Measurements from ENCODE around the gene CSNK1A1.

Gene CSNK1A1

DNA sequence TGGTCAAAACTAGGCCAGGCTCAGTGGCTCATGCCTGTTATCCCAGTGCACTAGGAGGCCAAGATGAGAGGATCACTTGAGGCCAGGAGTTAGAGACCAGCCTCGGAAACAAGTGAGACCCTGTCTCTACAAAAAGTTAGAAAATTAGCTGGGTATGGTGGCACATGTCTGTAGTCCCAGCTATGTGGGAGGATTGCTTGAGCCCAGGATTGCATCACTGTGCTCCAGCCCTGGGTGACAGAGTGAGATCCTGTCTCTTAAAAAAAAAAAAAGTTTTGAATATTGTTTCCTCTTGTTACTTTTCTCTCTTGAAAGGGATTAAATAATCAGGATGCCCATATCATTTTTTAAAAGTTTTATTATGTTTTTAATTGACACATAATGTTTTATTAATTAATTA, 37.7 kb upstream of the CSNK1A1 start:
- Histone ChIP-seq H3K9me3 (ENCODE audit: control insufficient read depth, low read length) (no peaks in the 10 kb centered on the region), H3K36me3 (ENCODE audit: control insufficient read depth, insufficient read depth, low read length) (no peaks in the 10 kb centered on the region), H3K4me3 (ENCODE audit: insufficient read depth, low read depth, low read length) (no peak overlapping the region), H3K27ac (ENCODE audit: insufficient read depth, low read depth, low read length, poor library complexity, severe bottlenecking) (no peak overlapping the region), H3K4me1 (ENCODE audit: control insufficient read depth, insufficient read depth, low read length) (no peaks in the 10 kb centered on the region), H3K27me3 (ENCODE audit: control insufficient read depth, insufficient read depth, low read length, poor library complexity, severe bottlenecking) (no peaks in the 10 kb centered on the region)
- 91 to 94% methylated on average over 1 of the region's 1 CpG for WGBS, 2 experiments

GRCh38 chr5:149586708-149587318, 35.6 kb upstream of the CSNK1A1 start:
- H3K27ac ChIP-seq (ENCODE audit: insufficient read depth, low read depth, low read length, poor library complexity, severe bottlenecking) = no peak overlapping the region
- H3K27me3 ChIP-seq (ENCODE audit: control insufficient read depth, insufficient read depth, low read length, poor library complexity, severe bottlenecking) = peaks cover 7% of the 10 kb centered on the region
- no peaks in the 10 kb centered on the region for H3K36me3 ChIP-seq (ENCODE audit: control insufficient read depth, insufficient read depth, low read length)
- no peak overlapping the region for H3K4me3 ChIP-seq (ENCODE audit: insufficient read depth, low read depth, low read length)
- H3K9me3 ChIP-seq (ENCODE audit: control insufficient read depth, low read length) = no peaks in the 10 kb centered on the region
- 88 to 95% methylated on average over 1 of the region's 1 CpG for WGBS, 2 experiments
- no peaks in the 10 kb centered on the region for H3K4me1 ChIP-seq (ENCODE audit: control insufficient read depth, insufficient read depth, low read length)

- no peaks in the 10 kb centered on the region for H3K36me3 ChIP-seq (ENCODE audit: control insufficient read depth, insufficient read depth, low read length)
- no peaks in the 10 kb centered on the region for H3K9me3 ChIP-seq (ENCODE audit: control insufficient read depth, low read length)
- H3K27me3 ChIP-seq (ENCODE audit: control insufficient read depth, insufficient read depth, low read length, poor library complexity, severe bottlenecking) = peaks cover 16% of the 10 kb centered on the region
- H3K4me1 ChIP-seq (ENCODE audit: control insufficient read depth, insufficient read depth, low read length) = peaks cover 2% of the 10 kb centered on the region
- no peak overlapping the region for H3K27ac ChIP-seq (ENCODE audit: insufficient read depth, low read depth, low read length, poor library complexity, severe bottlenecking)
- no peak overlapping the region for H3K4me3 ChIP-seq (ENCODE audit: insufficient read depth, low read depth, low read length)
These were observed 34.7 kb upstream of the CSNK1A1 start for GRCh38 chr5:149585910-149586309.

DNA sequence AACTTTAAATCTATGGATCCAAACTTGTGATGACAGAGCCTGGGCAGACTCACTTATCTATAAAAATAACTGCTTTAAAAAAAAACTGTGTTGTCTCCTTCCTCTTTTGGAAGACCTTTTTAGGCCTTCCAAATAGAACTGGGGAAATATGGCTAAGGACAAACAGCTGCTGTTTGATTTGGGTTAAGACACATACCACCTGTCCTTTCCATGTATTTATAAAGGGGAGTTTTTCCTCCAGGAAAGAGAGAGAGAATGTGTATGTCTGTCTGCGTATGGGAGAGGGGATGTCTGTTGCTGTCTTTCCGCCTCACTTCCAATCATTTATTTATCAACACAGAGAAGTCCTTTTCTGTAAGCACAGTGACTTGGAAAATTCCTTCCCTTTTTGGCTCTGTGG, 32.9 kb upstream of the CSNK1A1 start:
- H3K4me1 ChIP-seq (ENCODE audit: control insufficient read depth, insufficient read depth, low read length) = peaks cover 4% of the 10 kb centered on the region
- H3K27ac ChIP-seq (ENCODE audit: insufficient read depth, low read depth, low read length, poor library complexity, severe bottlenecking) = no peak overlapping the region
- no peaks in the 10 kb centered on the region for H3K36me3 ChIP-seq (ENCODE audit: control insufficient read depth, insufficient read depth, low read length)
- peaks cover 31% of the 10 kb centered on the region for H3K27me3 ChIP-seq (ENCODE audit: control insufficient read depth, insufficient read depth, low read length, poor library complexity, severe bottlenecking)
- H3K4me3 ChIP-seq (ENCODE audit: insufficient read depth, low read depth, low read length) = no peak overlapping the region
- no peaks in the 10 kb centered on the region for H3K9me3 ChIP-seq (ENCODE audit: control insufficient read depth, low read length)
- 100% methylated on average over 1 of the region's 2 CpGs; no CpG with 5 or more reads in 1 of the 2 experiments for WGBS, 2 experiments

DNA sequence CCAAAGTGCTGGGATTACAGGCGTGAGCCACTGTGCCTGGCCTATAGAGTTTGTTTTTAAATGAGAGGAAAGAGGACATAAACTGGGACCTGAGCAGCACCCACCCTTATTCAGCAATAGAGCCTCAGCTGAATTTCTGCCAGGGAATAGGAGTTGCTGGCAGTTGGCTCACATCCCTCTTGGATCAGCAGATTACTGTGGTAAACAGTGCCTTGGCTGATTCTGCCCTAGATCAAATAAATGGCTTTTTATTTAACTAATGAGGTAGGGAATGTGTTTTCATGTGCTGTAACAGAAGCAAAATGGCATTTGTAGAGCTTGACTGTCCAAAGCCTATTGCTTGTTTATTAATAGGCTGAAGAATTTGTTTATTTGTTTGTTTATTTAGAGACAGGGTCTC, 32.2 kb upstream of the CSNK1A1 start:
- no peak overlapping the region for H3K4me3 ChIP-seq (ENCODE audit: insufficient read depth, low read depth, low read length)
- H3K27me3 ChIP-seq (ENCODE audit: control insufficient read depth, insufficient read depth, low read length, poor library complexity, severe bottlenecking) = peaks cover 36% of the 10 kb centered on the region
- H3K27ac ChIP-seq (ENCODE audit: insufficient read depth, low read depth, low read length, poor library complexity, severe bottlenecking) = no peak overlapping the region
- H3K36me3 ChIP-seq (ENCODE audit: control insufficient read depth, insufficient read depth, low read length) = no peaks in the 10 kb centered on the region
- H3K4me1 ChIP-seq (ENCODE audit: control insufficient read depth, insufficient read depth, low read length) = peaks cover 4% of the 10 kb centered on the region
- WGBS, 2 experiments = 61 to 72% methylated on average over 1 of the region's 1 CpG
- no peaks in the 10 kb centered on the region for H3K9me3 ChIP-seq (ENCODE audit: control insufficient read depth, low read length)

DNA sequence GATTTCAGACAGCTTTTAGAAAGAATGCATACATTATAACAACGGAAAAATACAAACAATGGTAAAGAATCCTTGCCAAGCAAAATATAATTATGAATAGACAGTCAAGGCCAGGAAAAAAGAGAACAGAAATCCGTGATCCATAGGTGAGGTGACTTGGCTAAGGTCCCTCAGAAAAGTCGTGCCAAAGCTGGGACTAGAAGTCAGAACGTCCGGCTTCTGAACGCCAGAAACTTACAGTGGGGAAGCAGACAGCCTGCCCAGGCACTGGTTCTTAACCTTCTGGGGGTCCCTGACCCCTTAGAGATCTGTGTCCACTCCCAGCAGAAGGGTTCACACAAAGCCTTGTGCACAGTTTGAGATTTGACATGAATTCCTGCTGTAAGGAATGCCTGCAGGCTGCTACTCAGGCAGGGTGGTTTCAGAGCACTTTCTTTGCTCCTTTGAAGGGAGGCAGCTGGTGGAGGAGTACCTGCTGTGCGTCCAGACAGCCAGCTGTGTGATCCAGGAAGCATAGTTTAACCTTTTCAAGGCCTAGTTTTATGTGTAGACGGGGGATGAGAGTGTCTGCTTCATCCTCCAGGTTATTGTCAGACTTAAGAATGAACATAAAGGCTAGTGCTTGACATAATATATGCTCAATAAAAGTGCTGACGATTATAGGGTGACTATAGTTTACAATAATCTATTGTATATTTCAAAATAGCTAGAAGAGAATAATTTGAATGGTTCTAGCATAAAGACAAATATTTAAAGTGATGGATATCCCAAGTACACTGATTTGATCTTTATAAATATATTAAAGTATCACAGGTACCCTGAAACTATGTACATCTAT, 30.9 kb upstream of the CSNK1A1 start:
- Histone ChIP-seq H3K4me3 (ENCODE audit: insufficient read depth, low read depth, low read length) (peak overlapping the region; percentile 46), H3K4me1 (ENCODE audit: control insufficient read depth, insufficient read depth, low read length) (peaks cover 4% of the 10 kb centered on the region), H3K27ac (ENCODE audit: insufficient read depth, low read depth, low read length, poor library complexity, severe bottlenecking) (no peak overlapping the region), H3K9me3 (ENCODE audit: control insufficient read depth, low read length) (no peaks in the 10 kb centered on the region), H3K36me3 (ENCODE audit: control insufficient read depth, insufficient read depth, low read length) (no peaks in the 10 kb centered on the region), H3K27me3 (ENCODE audit: control insufficient read depth, insufficient read depth, low read length, poor library complexity, severe bottlenecking) (peaks cover 41% of the 10 kb centered on the region)
- WGBS, 2 experiments = 8 to 16% methylated on average over 8 to 9 of the region's 9 CpGs

DNA sequence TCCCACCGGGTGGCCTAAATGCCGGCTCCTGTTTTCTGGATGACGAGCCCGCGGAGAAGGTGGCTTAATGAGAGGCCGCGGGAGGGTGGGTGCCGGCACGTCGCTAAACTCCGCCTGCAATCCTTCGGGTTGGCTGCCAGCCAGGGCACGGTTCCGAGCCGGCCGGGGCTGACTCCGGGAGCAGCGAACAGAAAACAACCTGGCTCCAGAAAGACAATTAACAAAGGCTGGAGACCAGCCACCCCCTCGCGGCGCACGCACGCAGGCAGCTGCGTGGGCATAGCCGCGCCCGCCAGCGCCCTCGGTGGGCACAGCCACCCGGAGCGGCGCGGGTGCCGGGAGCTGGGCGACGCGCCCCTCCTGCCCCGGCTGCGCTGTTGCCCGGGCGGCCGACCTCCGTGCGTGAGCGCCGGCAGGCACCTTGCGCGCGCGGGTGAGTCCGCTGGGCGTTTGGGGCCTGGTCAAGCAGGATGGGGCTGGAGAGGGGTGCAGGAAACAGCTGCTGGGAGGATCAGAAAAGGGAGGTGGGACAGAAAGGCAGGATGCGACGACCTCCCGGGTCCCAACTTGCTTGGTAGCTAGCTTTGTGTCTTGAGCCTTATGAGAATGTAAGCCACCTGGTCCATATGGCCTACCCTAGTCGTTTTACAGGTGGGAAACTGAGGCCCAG, 30.1 kb upstream of the CSNK1A1 start, which contains the start of gene ARHGEF37:
Gene ARHGEF37, plus strand, starts transcription at position 307 of the 670 bp plus-strand sequence. CDS start 16,272 bp downstream, outside the sequence.
- Histone ChIP-seq H3K9me3 (ENCODE audit: control insufficient read depth, low read length) (no peaks in the 10 kb centered on the region), H3K4me1 (ENCODE audit: control insufficient read depth, insufficient read depth, low read length) (peaks cover 4% of the 10 kb centered on the region), H3K27me3 (ENCODE audit: control insufficient read depth, insufficient read depth, low read length, poor library complexity, severe bottlenecking) (peaks cover 41% of the 10 kb centered on the region), H3K4me3 (ENCODE audit: insufficient read depth, low read depth, low read length) (peak within 1 kb of the TSS; percentile 46), H3K27ac (ENCODE audit: insufficient read depth, low read depth, low read length, poor library complexity, severe bottlenecking) (no peak within 1 kb of the TSS), H3K36me3 (ENCODE audit: control insufficient read depth, insufficient read depth, low read length) (no peaks in the 10 kb centered on the region)
- WGBS, 2 experiments = 1% methylated on average over 56 of the region's 56 CpGs

GRCh38 chr5:149580808-149581191, 29.6 kb upstream of the CSNK1A1 start:
- Histone ChIP-seq H3K36me3 (ENCODE audit: control insufficient read depth, insufficient read depth, low read length) (no peaks in the 10 kb centered on the region), H3K27ac (ENCODE audit: insufficient read depth, low read depth, low read length, poor library complexity, severe bottlenecking) (no peak overlapping the region), H3K9me3 (ENCODE audit: control insufficient read depth, low read length) (no peaks in the 10 kb centered on the region), H3K27me3 (ENCODE audit: control insufficient read depth, insufficient read depth, low read length, poor library complexity, severe bottlenecking) (peaks cover 41% of the 10 kb centered on the region), H3K4me1 (ENCODE audit: control insufficient read depth, insufficient read depth, low read length) (peaks cover 4% of the 10 kb centered on the region), H3K4me3 (ENCODE audit: insufficient read depth, low read depth, low read length) (peak overlapping the region; percentile 46)
- 48 to 52% methylated on average over 10 of the region's 10 CpGs for WGBS, 2 experiments

DNA sequence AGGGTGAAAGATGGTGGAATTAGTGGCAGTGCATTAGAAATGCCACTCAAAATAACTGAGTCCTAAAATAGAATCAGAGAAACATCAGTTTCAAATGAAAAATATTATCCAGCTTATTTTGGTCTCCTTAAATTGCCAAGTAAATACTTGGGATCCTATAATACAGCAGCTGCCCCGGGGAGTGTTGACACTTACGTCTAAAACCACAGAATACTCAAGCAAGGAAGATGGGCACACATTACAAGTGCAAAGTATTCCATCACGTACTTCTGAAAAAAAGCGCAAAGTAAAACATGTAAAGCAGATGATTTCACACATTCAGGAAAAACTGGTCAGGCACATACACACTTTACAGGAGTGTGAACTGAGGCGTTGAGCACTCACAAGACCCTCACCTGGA, 27.7 kb upstream of the CSNK1A1 start:
- H3K9me3 ChIP-seq (ENCODE audit: control insufficient read depth, low read length) = no peaks in the 10 kb centered on the region
- no peaks in the 10 kb centered on the region for H3K36me3 ChIP-seq (ENCODE audit: control insufficient read depth, insufficient read depth, low read length)
- H3K27ac ChIP-seq (ENCODE audit: insufficient read depth, low read depth, low read length, poor library complexity, severe bottlenecking) = no peak overlapping the region
- no peak overlapping the region for H3K4me3 ChIP-seq (ENCODE audit: insufficient read depth, low read depth, low read length)
- peaks cover 41% of the 10 kb centered on the region for H3K27me3 ChIP-seq (ENCODE audit: control insufficient read depth, insufficient read depth, low read length, poor library complexity, severe bottlenecking)
- peaks cover 4% of the 10 kb centered on the region for H3K4me1 ChIP-seq (ENCODE audit: control insufficient read depth, insufficient read depth, low read length)
- 92 to 93% methylated on average over 5 of the region's 5 CpGs for WGBS, 2 experiments

GRCh38 chr5:149576021-149576420, 24.8 kb upstream of the CSNK1A1 start:
- Histone ChIP-seq H3K4me3 (ENCODE audit: insufficient read depth, low read depth, low read length) (no peak overlapping the region), H3K4me1 (ENCODE audit: control insufficient read depth, insufficient read depth, low read length) (peaks cover 3% of the 10 kb centered on the region), H3K9me3 (ENCODE audit: control insufficient read depth, low read length) (no peaks in the 10 kb centered on the region), H3K36me3 (ENCODE audit: control insufficient read depth, insufficient read depth, low read length) (no peaks in the 10 kb centered on the region), H3K27ac (ENCODE audit: insufficient read depth, low read depth, low read length, poor library complexity, severe bottlenecking) (no peak overlapping the region), H3K27me3 (ENCODE audit: control insufficient read depth, insufficient read depth, low read length, poor library complexity, severe bottlenecking) (peaks cover 26% of the 10 kb centered on the region)
- 90 to 91% methylated on average over 3 of the region's 3 CpGs for WGBS, 2 experiments
